ENCODE results near the gene ARFIP1.

DNA sequence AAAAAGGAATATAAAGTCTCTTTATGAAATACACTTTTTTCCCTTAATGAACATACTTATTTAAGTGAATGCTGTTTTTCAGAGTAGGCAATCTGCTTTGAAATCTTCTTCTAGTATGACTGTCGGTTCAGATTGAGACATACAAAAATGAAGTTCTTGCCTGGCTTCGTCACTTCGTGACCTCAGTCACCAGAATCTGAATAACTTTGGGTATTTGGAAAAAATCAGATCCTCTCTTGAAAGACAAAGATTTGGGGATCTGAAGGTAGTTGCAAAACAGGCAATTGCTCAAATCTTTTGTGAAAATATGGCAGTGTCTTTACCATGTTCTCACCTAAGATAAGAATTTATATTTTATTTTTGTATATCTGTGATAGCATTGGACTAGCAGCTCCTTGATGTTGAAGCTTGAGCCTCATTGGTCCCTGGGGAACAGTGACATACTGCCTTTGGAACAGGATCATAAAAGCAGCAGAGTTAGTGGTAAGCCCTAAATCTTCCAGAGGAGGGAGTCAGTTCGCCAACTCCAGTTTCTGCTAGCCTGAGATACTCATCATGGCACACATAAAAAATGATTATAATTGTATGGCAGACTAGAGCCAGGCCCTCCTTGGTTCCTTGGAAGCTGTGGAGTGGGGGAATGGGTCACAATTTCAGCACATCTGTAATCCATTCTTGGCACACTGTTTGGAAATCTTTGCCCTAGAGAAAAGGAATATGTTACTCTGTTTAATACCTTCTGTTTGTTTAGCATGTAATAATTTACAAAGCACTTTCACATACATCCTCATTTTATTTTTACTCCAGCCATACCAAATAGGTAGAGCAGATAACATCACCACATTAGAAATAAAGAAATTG lies 5.0 kb downstream of the ARFIP1 start:
- no peak for TF ChIP-seq CTCF (IDR thresholded peaks at IDR 0.05; ENCODE audit: insufficient read depth, low read length, poor library complexity, severe bottlenecking)
- TF ChIP-seq EZH2phosphoT487 (conservative IDR thresholded peaks at IDR 0.05; ENCODE audit: low read length): no peak

All from SU-DHL-6 (cell line).